ENCODE measurements around the gene CNTRL.

DNA sequence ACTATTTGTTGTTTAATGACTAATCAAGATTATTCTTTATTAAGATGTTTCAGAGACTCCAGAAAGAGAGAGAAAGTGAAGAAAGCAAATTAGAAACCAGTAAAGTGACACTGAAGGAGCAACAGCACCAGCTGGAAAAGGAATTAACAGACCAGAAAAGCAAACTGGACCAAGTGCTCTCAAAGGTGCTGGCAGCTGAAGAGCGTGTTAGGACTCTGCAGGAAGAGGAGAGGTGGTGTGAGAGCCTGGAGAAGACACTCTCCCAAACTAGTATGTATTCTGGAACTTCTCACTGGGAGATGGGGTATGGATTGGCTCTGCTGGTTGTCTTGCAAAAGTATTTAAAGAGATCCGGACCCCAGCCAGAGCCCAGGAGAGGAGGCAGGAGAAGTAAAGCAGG lies 93.3 kb downstream of the CNTRL start:
- TF ChIP-seq, protein P1, sequence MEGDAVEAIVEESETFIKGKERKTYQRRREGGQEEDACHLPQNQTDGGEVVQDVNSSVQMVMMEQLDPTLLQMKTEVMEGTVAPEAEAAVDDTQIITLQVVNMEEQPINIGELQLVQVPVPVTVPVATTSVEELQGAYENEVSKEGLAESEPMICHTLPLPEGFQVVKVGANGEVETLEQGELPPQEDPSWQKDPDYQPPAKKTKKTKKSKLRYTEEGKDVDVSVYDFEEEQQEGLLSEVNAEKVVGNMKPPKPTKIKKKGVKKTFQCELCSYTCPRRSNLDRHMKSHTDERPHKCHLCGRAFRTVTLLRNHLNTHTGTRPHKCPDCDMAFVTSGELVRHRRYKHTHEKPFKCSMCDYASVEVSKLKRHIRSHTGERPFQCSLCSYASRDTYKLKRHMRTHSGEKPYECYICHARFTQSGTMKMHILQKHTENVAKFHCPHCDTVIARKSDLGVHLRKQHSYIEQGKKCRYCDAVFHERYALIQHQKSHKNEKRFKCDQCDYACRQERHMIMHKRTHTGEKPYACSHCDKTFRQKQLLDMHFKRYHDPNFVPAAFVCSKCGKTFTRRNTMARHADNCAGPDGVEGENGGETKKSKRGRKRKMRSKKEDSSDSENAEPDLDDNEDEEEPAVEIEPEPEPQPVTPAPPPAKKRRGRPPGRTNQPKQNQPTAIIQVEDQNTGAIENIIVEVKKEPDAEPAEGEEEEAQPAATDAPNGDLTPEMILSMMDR (IDR thresholded peaks at IDR 0.05; ENCODE audit: poor library complexity, severe bottlenecking) = no peak
- TF ChIP-seq MXI1 (conservative IDR thresholded peaks at IDR 0.05; ENCODE audit: poor library complexity, severe bottlenecking) = no peak

Data from neural cell (in vitro differentiated cells).